CD4-positive, alpha-beta T cell treated with Interleukin-21 for 1 hour (primary cell): ENCODE results near the gene FBLN7.
A peak's percentile ranks its signal among the peaks of the same experiment; 100 is the strongest.

Source experiments
- DNase-seq: peaks from one replicate; pipeline ENCODE4 v3.0.0-alpha.2; 2020

Gene FBLN7

DNA sequence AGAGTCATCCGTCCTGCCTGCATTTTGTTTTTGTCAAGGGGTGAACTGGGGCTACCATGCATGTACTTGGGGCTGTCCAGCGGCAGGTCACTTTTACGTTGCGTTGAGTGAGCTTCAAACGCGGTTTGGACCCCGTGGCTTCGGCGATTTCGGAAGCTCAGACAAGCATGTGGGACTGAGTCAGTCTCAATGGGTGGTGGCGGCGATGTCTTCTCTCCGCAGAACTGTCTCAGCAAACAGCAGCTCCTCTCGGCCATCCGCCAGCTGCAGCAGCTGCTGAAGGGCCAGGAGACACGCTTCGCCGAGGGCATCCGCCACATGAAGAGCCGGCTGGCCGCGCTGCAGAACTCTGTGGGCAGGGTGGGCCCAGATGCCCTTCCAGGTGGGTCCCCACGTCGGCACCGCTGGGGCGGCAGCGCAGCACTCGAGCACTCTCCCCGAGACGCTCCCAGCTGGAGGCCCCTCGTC is 21.3 kb downstream of the FBLN7 start:
- DNase-seq, result no peak

GRCh38 chr2:112160283-112161250 is 22.4 kb downstream of the FBLN7 start:
- DNase-seq, result no peak

DNA sequence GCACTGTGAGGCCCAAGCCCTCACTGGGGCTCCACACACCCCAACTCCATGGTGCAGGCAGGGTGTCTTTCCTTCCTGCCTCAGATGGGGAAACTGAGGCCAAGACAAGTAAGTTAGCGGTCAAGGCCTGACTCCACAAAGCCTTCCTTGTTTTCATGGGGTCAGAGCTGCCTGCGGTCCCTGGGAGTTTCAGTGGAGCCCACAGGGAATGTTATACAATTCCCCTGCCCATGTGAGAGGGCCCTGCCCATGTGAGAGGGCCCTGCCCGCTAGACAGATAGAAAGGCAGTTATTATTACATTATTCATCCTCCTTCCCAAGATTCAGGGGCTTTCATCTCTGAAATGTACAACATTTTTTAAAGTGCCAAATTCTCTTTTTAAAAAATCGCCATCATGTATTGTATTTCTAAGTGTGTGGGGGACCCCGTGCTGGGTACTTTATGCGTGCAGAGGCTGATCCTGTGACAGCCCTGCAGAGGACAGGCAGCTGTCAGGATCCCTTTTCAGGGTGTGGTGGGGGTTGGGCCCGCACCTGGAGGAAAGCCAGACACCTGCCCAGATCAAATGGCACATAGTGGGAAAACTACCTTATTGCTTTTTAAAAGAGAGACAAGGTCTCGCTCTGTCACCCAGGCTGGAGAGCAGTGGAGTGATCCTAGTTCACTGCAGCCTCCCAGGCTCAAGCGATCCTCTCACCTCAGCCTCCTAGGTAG is 23.4 kb downstream of the FBLN7 start:
- no peak for DNase-seq

- no peak for DNase-seq
Measured at GRCh38 chr2:112162341-112162740, 24.2 kb downstream of the FBLN7 start.

DNA sequence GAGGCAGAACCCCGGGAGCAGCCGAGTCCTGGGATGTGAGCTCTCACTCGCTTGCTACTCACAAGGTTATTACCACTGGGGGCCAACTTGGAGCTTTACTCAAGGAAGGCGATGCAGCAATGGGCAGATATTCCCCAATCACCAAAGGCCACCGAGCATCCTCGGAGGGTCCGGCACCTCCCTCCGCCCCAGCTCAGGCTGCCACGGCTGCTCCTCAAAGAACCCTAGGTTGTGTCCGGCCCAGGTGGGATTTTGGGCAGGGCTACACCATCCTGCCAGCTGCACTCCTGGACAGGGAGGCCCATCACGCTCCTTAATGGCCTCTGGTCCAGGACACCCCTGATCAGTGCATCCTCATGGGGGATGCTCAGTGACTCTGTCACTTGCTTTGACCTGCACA is 24.8 kb downstream of the FBLN7 start:
- DNase-seq, result no peak

DNA sequence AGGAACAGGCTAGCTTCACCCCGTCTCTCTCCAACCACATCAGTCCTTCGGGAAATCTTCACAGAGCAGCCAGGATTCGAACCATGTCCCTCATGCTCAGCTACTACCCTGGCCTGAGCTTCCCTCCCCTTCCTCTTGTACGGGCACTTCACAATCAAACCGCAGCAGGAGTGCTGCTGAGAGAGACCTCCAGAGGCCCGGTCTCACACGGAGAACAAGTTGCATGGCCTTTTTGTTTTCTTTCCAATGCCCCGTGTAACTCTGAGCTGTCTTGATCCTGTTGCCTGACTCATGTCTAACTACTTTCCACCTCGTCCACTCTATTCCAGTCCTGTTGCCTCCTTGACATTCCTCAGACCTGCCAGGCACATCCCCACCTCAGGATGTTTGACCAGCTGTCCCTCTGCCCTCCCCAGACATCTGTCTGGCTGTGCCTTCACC is 25.4 kb downstream of the FBLN7 start:
- DNase-seq, result no peak

DNA sequence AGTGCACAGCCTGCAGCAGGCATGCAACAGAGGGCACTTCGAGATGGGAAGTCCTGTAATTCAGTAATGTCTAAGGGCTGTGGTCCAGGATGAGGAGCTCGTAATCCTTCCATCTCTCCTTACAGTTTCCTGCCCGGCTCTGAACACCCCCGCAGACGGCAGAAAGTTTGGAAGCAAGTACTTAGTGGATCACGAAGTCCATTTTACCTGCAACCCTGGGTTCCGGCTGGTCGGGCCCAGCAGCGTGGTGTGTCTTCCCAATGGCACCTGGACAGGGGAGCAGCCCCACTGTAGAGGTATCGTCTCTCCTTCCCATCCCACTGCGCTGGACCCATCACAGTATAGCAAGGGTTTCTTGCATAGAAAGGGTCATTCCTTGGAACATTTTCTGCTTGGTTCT is 26.7 kb downstream of the FBLN7 start:
- no peak for DNase-seq

DNA sequence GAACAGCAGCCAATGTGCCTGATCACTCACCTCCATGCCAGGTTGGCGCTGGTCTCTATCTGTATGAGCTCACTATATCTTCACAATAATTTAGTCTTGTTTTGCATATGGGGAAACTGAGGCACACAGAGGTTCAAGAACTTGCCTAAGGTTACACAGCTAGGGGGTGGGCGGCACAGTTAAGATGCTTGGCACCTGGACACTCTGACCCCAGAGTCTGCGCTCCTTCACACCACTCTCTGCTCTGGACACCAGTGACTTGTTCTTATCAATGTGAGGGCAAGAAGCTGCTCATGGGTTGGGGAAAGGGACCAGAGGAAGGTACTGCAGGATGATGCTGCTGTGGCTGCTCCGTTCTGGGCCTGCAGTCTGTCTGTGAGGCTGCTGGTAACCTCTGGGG is 27.1 kb downstream of the FBLN7 start:
- DNase-seq, result no peak

DNA sequence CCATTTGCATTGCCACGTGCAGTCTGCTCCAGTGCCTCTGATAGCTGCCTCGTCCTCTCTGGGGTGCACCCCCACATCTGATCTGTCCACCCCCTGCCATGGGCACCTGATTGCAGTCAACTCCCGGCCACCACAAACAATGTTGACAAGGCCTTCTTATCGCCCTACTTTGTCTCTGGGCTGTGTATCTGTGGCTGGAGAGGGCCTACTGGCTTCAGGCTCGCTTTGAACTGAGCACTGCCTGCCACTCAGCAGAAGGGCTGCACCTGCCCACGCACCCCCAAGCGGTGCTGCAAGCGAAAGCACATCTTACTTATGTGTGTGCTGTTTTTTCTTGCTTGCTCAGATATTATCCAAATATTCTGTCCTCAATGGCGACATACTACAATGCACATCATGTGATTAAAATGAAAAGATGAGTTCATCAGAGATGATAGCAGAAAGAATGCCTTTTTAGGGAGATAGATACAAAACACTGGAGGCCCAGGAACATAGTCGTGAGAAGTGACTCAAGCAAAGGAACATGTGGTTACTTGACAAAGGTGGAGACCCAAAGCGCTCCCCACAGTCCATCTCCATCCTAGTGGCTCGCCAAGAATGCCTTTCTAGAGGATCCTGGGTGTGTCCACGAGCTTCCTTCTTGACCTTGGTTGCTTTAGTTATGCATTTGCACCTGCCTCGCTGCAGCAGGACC is 28.8 kb downstream of the FBLN7 start:
- DNase-seq, result no peak

- no peak for DNase-seq
Measured at GRCh38 chr2:112168422-112169124, 30.4 kb downstream of the FBLN7 start.

GRCh38 chr2:112170495-112170894 is 32.3 kb downstream of the FBLN7 start:
- no peak for DNase-seq

DNA sequence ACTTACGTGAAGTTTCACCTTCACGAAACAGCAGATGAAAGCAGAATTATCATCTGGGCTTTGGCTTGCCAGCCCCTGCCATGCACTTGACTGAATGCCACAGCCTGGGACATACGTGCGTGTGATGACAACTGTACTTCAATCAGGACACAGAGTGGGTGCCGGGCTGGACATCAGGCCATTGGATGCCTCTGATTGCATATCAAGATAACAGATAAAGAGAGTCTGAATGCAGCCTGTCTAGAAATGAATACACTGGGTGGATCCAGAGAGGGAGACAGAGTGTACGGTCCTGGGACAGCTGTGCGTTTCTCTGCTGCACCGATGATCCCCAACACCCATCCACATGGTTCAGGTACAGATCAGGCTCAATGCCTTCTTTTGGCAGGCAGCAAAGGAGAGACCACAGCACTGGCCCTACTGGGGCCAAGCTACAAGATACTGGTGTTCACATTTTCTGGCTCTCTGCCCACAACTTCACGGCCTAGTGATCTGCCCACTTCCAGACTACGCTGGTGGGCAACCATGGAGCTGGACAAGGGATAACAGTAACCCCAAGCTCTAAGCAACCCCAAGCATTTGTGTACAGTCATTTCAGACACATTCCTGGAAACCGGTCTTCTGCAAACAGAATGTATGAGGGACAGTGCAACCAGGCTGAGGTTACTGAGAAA is 35.6 kb downstream of the FBLN7 start:
- DNase-seq, result no peak

- no peak for DNase-seq
Measured at GRCh38 chr2:112174383-112174782, 36.2 kb downstream of the FBLN7 start.

DNA sequence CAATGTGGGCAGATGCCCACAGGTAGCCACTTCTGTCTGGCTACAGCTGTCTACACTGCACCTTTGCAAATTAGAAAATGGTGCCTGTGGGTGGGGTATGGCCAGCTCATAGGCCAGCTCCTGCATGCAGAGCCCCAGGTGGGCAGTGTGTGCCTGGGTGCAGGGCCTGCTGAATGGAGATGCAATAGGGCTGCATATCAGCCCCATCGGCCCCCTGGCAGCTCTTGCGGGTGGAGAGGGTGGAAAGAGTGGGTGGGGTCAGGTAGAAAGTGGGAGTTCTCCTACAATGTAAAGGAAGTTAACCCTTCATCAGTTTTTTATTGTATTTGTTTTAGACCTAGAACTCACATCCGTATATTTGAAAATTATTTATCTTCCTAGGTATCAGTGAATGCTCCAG is 37.1 kb downstream of the FBLN7 start:
- no peak for DNase-seq

GRCh38 chr2:112175958-112176573 is 37.9 kb downstream of the FBLN7 start:
- no peak for DNase-seq

GRCh38 chr2:112181571-112182290 is 43.5 kb downstream of the FBLN7 start:
- DNase-seq, result peak; percentile 75

DNA sequence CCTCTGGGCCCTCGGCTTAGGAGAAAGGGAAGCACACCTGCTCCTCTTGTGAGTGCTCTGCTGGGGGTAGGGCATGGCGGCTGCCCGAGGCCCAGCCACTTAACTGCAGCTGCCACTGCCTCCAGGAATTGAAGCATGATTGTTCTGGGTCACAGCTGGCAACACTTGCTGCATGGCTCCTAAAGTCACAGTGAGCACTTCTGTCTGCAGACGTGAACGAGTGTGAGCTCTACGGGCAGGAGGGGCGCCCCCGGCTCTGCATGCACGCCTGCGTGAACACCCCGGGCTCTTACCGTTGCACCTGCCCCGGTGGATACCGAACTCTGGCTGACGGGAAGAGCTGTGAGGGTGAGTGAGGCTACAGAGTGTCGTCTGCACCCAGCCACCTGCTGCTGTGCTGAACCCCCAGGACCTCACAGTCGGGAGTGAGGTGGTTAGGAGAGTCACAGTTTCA is 44.4 kb downstream of the FBLN7 start:
- DNase-seq, result peak; percentile 54

GRCh38 chr2:112183327-112184025 is 45.3 kb downstream of the FBLN7 start:
- DNase-seq, result no peak

DNA sequence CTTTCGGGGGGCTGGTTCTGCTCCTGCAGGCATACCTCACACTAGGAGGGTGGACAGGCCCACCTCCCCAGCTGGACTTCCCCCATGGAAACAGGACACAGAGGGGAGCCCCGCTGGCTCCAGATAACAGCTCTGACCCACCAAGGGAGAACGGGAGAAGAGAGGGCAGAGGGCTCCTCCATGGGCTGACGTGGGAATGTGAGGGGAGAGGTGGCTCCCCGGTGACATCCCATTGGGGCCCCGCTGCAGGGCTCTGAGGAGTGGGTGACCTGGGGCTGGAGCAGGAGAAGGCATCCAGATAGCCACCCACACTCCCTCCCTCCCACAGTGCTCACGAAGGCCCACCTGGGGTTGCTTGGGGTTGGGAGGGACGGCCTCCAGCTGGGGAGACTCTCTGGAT is 45.9 kb downstream of the FBLN7 start:
- DNase-seq, result no peak

GRCh38 chr2:112185131-112185530 is 46.9 kb downstream of the FBLN7 start:
- no peak for DNase-seq
